Measurements from ENCODE around the gene AMH. TPM values are rescaled to one million over a fixed set of nuclear protein-coding genes. Genes with fewer than 3 reads are reported as not detected.

The AMH gene
- total and polyA plus RNA-seq, 4 donors = 2.8 to 12.3 (median 3.6) TPM

DNA sequence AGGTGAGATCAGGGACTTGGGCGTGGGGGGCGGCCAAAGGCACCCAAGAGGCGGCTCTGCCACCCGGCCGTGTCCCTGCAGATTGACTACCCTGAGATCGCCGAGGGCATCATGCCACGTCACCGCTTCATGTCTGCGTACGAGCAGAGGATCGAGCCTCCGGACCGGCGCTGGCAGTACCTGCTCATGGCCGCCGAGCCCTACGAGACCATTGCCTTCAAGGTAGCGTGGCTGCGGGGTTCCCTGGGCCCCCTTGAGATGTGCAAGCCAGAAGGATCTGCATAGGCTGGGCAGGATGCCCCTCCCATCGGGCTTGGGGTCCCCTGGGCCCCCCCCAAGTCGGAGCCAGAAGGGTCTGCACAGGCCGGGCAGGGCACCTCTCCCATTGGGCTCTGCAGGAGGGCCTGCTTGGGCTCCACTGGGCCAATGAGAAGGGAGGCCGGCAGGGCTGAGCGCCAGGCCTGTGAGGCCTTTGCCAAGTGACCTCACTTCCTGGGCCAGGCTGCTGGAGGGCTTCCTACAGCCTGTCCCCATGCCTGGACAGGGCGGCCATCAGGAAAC, 2.2 kb upstream of the AMH start:
- no peak for DNase-seq (ENCODE audit: low read depth in 4 of 6, low spot score in 6 of 6)
- Histone ChIP-seq H3K4me3 (ENCODE audit: low read depth, low read length) (no peak overlapping the region), H3K4me1 (ENCODE audit: control insufficient read depth, insufficient read depth, low read length) (peaks cover 26% of the 10 kb centered on the region), H3K9me3 (ENCODE audit: control insufficient read depth, insufficient read depth, low read length) (no peaks in the 10 kb centered on the region), H3K36me3 (ENCODE audit: control insufficient read depth, insufficient read depth, low read length) (peaks cover 78% of the 10 kb centered on the region), H3K27ac (ENCODE audit: low read depth, low read length) (no peak overlapping the region), H3K27me3 (ENCODE audit: control insufficient read depth, insufficient read depth, low read length) (peaks cover 26% of the 10 kb centered on the region)
- 83% methylated on average over 26 of the region's 26 CpGs for WGBS (ENCODE audit: insufficient coverage)

GRCh38 chr19:2247433-2248101, 1.6 kb upstream of the AMH start:
- H3K9me3 ChIP-seq (ENCODE audit: control insufficient read depth, insufficient read depth, low read length) = no peaks in the 10 kb centered on the region
- peaks cover 33% of the 10 kb centered on the region for H3K27me3 ChIP-seq (ENCODE audit: control insufficient read depth, insufficient read depth, low read length)
- WGBS (ENCODE audit: insufficient coverage) = 89% methylated on average over 13 of the region's 28 CpGs
- DNase-seq (ENCODE audit: low read depth in 4 of 6, low spot score in 6 of 6) = no peak
- H3K36me3 ChIP-seq (ENCODE audit: control insufficient read depth, insufficient read depth, low read length) = peaks cover 74% of the 10 kb centered on the region
- no peak overlapping the region for H3K4me3 ChIP-seq (ENCODE audit: low read depth, low read length)
- no peak overlapping the region for H3K27ac ChIP-seq (ENCODE audit: low read depth, low read length)
- peaks cover 27% of the 10 kb centered on the region for H3K4me1 ChIP-seq (ENCODE audit: control insufficient read depth, insufficient read depth, low read length)

DNA sequence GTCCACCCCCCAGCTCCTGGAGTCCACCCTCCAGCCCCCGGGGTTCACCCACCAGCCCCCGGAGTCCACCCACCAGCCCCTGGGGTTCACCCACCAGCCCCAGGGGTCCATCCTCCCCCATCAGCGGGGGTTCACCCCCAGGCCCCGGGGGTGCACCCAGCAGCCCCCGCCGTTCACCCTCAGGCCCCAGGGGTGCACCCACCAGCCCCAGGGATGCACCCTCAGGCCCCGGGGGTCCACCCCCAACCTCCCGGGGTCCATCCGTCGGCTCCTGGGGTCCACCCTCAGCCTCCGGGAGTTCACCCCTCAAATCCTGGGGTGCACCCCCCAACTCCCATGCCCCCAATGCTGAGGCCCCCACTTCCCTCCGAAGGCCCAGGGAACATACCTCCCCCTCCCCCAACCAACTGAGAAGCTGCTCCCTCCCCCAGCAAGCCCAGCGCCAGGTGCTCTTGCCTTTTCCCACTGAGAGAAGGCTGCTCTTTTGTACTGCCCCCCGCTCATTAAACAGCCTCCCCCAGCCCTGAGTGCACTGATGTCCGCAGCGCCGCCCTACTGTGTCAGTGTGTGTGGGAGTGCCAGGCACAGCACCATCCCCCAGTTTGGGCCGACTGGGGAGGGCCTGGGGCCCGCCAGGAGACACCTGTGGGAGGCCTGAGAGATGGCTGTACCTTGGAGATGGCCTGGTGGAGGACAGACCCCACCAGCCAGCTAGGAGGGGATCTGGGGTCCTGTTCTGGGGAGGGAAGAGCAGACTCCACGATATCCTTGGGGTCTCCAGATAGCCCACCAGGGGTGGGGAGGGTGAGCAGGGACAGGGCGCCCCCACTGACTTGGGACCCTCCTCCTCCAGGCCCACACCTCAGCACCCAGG, 750 bp upstream of the AMH start:
- Histone ChIP-seq H3K36me3 (ENCODE audit: control insufficient read depth, insufficient read depth, low read length) (peaks cover 68% of the 10 kb centered on the region), H3K27ac (ENCODE audit: low read depth, low read length) (no peak overlapping the region), H3K27me3 (ENCODE audit: control insufficient read depth, insufficient read depth, low read length) (peaks cover 41% of the 10 kb centered on the region), H3K4me1 (ENCODE audit: control insufficient read depth, insufficient read depth, low read length) (peaks cover 29% of the 10 kb centered on the region), H3K4me3 (ENCODE audit: low read depth, low read length) (no peak overlapping the region), H3K9me3 (ENCODE audit: control insufficient read depth, insufficient read depth, low read length) (no peaks in the 10 kb centered on the region)
- 81% methylated on average over 14 of the region's 21 CpGs for WGBS (ENCODE audit: insufficient coverage)
- DNase-seq (ENCODE audit: low read depth in 4 of 6, low spot score in 6 of 6) = no peak

GRCh38 chr19:2249880-2250765, 1.0 kb downstream of the AMH start:
- 28% methylated on average over 40 of the region's 43 CpGs for WGBS (ENCODE audit: insufficient coverage)
- Histone ChIP-seq H3K27me3 (ENCODE audit: control insufficient read depth, insufficient read depth, low read length) (peaks cover 51% of the 10 kb centered on the region), H3K36me3 (ENCODE audit: control insufficient read depth, insufficient read depth, low read length) (peaks cover 51% of the 10 kb centered on the region)

GRCh38 chr19:2250766-2251105, 1.6 kb downstream of the AMH start:
- DNase-seq (ENCODE audit: low read depth in 4 of 6, low spot score in 6 of 6) = no peak
- H3K4me1 ChIP-seq (ENCODE audit: control insufficient read depth, insufficient read depth, low read length) = peaks cover 37% of the 10 kb centered on the region
- no peak overlapping the region for H3K27ac ChIP-seq (ENCODE audit: low read depth, low read length)
- peaks cover 45% of the 10 kb centered on the region for H3K36me3 ChIP-seq (ENCODE audit: control insufficient read depth, insufficient read depth, low read length)
- no peaks in the 10 kb centered on the region for H3K9me3 ChIP-seq (ENCODE audit: control insufficient read depth, insufficient read depth, low read length)
- 11% methylated on average over 40 of the region's 40 CpGs for WGBS (ENCODE audit: insufficient coverage)
- peaks cover 51% of the 10 kb centered on the region for H3K27me3 ChIP-seq (ENCODE audit: control insufficient read depth, insufficient read depth, low read length)
- no peak overlapping the region for H3K4me3 ChIP-seq (ENCODE audit: low read depth, low read length)

More at GRCh38 chr19:2249880-2250765, 1.0 kb downstream of the AMH start:
- no peaks in the 10 kb centered on the region for H3K9me3 ChIP-seq (ENCODE audit: control insufficient read depth, insufficient read depth, low read length)
- H3K4me1 ChIP-seq (ENCODE audit: control insufficient read depth, insufficient read depth, low read length) = peaks cover 37% of the 10 kb centered on the region
- no peak for DNase-seq (ENCODE audit: low read depth in 4 of 6, low spot score in 6 of 6)
- H3K4me3 ChIP-seq (ENCODE audit: low read depth, low read length) = no peak overlapping the region
- no peak overlapping the region for H3K27ac ChIP-seq (ENCODE audit: low read depth, low read length)

- WGBS (ENCODE audit: insufficient coverage) = 6% methylated on average over 125 of the region's 125 CpGs
- peak in 1 of 6 donors; percentile 36 for DNase-seq (ENCODE audit: low read depth in 4 of 6, low spot score in 6 of 6)
- peaks cover 37% of the 10 kb centered on the region for H3K4me1 ChIP-seq (ENCODE audit: control insufficient read depth, insufficient read depth, low read length)
- no peaks in the 10 kb centered on the region for H3K9me3 ChIP-seq (ENCODE audit: control insufficient read depth, insufficient read depth, low read length)
- H3K27ac ChIP-seq (ENCODE audit: low read depth, low read length) = no peak overlapping the region
- peaks cover 38% of the 10 kb centered on the region for H3K36me3 ChIP-seq (ENCODE audit: control insufficient read depth, insufficient read depth, low read length)
- peaks cover 51% of the 10 kb centered on the region for H3K27me3 ChIP-seq (ENCODE audit: control insufficient read depth, insufficient read depth, low read length)
- no peak overlapping the region for H3K4me3 ChIP-seq (ENCODE audit: low read depth, low read length)
Observed at GRCh38 chr19:2251106-2252054, 2.3 kb downstream of the AMH start.

DNA sequence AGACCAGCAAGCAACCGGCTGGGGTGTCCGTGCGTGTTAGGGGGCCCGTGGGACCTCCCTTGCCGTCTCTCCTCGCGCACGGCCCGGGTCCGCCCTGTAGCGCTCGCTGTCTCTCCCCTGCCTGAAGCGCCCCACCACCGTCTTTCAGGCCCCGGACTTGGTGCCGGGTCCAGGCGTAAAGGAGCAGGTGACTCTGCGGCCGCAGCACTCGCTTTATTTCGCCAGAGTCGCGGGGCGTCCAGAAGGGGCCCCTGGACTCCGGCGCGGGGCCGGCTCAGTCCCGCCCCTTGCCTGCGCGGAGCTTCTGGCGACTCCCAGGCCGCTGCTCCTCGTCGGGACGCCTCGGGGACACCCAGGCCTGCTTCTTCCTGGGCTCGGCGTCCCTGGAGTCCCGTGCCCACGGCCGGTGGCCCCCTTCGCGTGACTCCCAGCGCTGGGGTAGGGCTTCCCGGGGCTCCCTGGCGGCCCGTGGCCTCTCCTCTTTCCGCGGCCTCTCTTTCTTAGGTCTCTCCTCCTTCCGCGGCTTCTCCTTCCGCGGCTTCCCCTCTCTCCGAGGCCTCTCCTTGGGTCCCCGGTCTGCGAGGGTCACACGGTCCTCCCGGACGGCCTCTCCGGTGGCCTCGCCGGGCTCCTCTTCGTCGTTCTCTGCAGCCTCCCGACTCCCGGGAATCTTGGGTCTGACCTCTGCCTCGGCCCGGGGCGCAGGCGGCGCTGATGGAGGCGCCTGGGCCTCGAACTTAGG, 3.1 kb downstream of the AMH start:
- Histone ChIP-seq H3K36me3 (ENCODE audit: control insufficient read depth, insufficient read depth, low read length) (peaks cover 30% of the 10 kb centered on the region), H3K27ac (ENCODE audit: low read depth, low read length) (no peak overlapping the region), H3K9me3 (ENCODE audit: control insufficient read depth, insufficient read depth, low read length) (no peaks in the 10 kb centered on the region), H3K4me3 (ENCODE audit: low read depth, low read length) (no peak overlapping the region), H3K27me3 (ENCODE audit: control insufficient read depth, insufficient read depth, low read length) (peaks cover 51% of the 10 kb centered on the region), H3K4me1 (ENCODE audit: control insufficient read depth, insufficient read depth, low read length) (peaks cover 33% of the 10 kb centered on the region)
- DNase-seq (ENCODE audit: low read depth in 4 of 6, low spot score in 6 of 6) = no peak
- WGBS (ENCODE audit: insufficient coverage) = 16% methylated on average over 74 of the region's 74 CpGs

DNA sequence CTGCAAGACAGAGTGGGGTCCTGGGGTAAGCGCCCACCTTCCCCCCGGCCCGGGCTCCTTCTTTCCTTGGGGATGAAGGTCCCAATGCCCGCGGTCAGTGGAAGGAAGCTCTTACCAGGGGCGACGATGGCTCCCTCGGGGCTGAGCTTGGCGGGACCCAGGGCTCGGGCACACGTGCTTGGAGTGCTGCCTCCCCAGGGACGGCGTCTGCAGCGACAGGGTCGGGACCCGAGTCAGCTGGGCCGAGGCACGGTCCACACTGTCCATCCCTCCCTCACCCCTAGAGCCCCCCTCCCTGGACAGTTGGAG, 3.6 kb downstream of the AMH start:
- no peaks in the 10 kb centered on the region for H3K9me3 ChIP-seq (ENCODE audit: control insufficient read depth, insufficient read depth, low read length)
- no peak overlapping the region for H3K4me3 ChIP-seq (ENCODE audit: low read depth, low read length)
- 9% methylated on average over 18 of the region's 18 CpGs for WGBS (ENCODE audit: insufficient coverage)
- H3K27ac ChIP-seq (ENCODE audit: low read depth, low read length) = no peak overlapping the region
- H3K4me1 ChIP-seq (ENCODE audit: control insufficient read depth, insufficient read depth, low read length) = peaks cover 33% of the 10 kb centered on the region
- peaks cover 25% of the 10 kb centered on the region for H3K36me3 ChIP-seq (ENCODE audit: control insufficient read depth, insufficient read depth, low read length)
- DNase-seq (ENCODE audit: low read depth in 4 of 6, low spot score in 6 of 6) = no peak
- peaks cover 51% of the 10 kb centered on the region for H3K27me3 ChIP-seq (ENCODE audit: control insufficient read depth, insufficient read depth, low read length)
